Measurements from ENCODE around the gene MRPS6.

MRPS6 gene

DNA sequence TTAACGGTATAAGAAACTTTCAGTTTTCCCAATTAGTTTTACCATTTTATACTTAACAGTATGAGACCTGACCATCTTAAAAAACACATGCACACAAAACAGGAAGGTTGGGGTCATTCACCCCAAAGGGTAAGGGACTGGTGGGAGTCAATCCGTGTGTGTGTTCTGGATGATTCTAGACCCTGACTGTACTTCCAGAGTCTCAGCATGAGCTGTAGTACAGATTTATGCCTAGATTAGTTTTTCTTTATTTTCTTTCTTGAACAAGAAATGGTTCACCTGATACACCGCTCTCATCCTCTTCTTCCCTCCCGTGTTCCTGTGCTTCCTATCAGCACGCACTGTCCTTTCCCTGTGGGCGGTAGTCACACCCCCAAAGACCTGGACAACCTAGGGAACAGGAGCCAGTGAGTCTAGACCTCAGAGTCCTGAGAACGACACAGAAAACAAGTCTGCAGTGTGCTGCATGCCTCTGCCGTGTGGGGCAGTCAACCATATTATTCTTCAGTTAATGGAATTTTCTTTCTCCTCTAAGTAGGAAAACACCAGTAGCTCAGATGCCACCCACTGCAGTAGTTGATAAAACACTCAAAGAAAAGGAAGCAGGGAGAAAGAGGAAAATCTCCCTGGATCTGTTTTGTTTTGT lies 38.9 kb upstream of the MRPS6 start:
- in situ Hi-C loops (cut with HindIII; ENCODE audit: low sequenced_read_pairs) = no loop called here
- TF ChIP-seq, protein P1, sequence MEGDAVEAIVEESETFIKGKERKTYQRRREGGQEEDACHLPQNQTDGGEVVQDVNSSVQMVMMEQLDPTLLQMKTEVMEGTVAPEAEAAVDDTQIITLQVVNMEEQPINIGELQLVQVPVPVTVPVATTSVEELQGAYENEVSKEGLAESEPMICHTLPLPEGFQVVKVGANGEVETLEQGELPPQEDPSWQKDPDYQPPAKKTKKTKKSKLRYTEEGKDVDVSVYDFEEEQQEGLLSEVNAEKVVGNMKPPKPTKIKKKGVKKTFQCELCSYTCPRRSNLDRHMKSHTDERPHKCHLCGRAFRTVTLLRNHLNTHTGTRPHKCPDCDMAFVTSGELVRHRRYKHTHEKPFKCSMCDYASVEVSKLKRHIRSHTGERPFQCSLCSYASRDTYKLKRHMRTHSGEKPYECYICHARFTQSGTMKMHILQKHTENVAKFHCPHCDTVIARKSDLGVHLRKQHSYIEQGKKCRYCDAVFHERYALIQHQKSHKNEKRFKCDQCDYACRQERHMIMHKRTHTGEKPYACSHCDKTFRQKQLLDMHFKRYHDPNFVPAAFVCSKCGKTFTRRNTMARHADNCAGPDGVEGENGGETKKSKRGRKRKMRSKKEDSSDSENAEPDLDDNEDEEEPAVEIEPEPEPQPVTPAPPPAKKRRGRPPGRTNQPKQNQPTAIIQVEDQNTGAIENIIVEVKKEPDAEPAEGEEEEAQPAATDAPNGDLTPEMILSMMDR (IDR thresholded peaks at IDR 0.05; ENCODE audit: low read depth, low read length) = no peak
- no peak for DNase-seq (ENCODE audit: low read depth, low spot score)
- no peak overlapping the region for H3K4me3 ChIP-seq (ENCODE audit: low read depth, low read length)

DNA sequence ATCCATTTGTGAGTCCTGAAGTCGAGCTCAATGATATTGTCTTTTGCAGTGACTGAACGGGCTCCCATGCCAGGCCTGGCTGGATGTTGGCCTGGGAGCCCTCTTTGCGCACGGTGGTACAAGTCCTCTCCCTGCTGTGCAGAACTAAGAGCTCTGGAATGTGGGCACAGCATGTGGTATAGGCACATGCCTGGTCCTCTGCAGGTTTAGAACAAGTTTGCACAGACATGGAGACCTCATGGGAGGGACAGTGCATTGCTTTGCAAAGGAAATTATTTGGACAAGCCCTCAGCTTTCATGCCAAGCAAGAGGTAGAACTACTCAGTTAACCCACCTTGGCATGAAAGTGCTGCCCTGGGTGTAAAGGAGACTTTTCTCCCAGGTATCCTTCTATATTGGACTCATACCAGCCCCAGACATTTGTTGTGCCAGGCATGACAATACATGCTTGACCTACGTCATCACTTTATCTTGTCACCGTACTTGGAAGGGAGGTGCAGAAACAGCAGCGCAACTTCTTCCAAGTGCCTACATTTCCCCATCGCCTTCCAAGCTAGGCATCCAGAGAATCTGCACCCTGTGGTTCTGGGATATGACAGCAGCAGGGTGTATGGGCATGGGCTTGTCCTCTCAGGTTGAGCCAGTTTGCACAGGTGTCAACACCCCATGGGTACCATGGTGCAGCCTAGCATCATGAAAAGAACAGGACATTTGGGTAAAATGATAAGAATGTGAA lies 37.6 kb upstream of the MRPS6 start:
- H3K4me3 ChIP-seq (ENCODE audit: low read depth, low read length) = no peak overlapping the region
- in situ Hi-C loops (cut with HindIII; ENCODE audit: low sequenced_read_pairs) = no loop called here
- no peak for DNase-seq (ENCODE audit: low read depth, low spot score)
- TF ChIP-seq, protein P1 (IDR thresholded peaks at IDR 0.05; ENCODE audit: low read depth, low read length) = no peak

DNA sequence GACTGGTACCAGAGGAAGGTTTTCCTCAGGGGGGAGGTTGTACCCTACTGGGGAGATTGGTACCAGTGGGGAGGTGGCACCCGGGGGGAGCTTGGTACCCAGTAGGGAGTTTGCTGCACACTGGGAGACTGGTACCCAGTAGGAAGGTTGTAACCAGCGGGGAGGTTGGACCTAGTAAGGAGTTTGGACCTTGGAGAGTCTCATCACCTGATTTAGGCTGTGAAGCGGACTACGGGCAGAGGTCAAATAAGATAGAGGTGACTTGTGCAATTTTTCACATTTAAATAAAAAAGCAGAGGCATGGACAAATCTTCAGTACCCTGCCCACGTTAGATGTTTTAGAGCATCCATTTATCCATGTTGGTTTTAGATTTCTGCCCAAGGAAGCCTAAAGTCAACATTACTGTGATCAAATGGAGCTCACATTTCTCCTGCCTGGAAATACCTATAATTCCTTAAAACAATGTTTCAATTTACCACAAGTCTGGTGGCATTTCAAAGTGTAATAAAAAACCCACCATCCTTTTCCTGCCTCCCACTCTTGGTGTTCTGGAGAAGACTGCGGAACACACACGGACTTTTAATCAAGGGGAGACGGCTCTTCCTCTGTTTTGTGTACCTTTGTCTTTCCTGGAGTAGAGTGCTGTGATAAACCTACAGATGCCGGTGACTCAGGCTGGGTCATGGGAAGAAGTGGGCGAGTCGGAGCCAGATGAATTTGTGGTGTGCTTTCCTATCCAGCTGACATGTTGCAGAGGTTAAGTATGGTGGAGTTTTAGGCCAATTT lies 36.2 kb upstream of the MRPS6 start:
- TF ChIP-seq, protein P1 (IDR thresholded peaks at IDR 0.05; ENCODE audit: low read depth, low read length) = no peak
- H3K4me3 ChIP-seq (ENCODE audit: low read depth, low read length) = no peak overlapping the region
- in situ Hi-C loops (cut with HindIII; ENCODE audit: low sequenced_read_pairs) = no loop called here
- DNase-seq (ENCODE audit: low read depth, low spot score) = peak; percentile 70

DNA sequence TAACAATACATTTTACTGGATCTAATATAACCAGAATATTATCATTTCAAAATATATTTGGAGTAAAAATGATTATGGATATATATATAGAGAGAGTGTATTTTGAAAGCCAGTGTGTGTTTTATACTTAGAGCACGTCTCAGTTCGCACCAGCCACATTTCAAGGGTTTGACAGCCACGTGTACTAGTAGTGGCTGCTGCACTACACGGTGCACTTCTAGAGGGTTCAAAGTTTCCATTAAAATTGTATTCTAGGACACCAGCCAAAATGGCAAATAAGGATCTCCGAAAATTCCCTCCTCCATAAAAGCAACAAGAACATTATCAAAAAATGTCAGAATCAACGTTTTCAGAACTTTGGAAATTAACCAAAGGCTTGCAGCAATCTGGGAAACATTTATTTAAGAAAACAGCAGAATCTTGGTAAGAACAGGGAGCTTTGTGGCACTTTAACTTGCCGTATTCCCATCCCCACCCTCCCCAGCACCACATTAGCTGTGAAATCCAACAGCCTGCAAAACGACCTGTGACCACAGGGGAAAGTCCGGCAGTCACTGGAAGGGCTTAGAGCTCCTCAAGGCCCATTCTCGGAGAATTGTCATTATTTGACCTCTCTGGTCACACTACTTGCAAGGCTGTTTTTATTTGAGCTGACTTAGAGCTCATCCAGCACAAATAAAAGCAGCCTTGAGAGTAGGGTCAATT lies 33.5 kb upstream of the MRPS6 start:
- in situ Hi-C loops (cut with HindIII; ENCODE audit: low sequenced_read_pairs) = no loop called here
- DNase-seq (ENCODE audit: low read depth, low spot score) = no peak
- H3K4me3 ChIP-seq (ENCODE audit: low read depth, low read length) = no peak overlapping the region
- TF ChIP-seq, protein P1 (IDR thresholded peaks at IDR 0.05; ENCODE audit: low read depth, low read length) = peak; percentile 4

DNA sequence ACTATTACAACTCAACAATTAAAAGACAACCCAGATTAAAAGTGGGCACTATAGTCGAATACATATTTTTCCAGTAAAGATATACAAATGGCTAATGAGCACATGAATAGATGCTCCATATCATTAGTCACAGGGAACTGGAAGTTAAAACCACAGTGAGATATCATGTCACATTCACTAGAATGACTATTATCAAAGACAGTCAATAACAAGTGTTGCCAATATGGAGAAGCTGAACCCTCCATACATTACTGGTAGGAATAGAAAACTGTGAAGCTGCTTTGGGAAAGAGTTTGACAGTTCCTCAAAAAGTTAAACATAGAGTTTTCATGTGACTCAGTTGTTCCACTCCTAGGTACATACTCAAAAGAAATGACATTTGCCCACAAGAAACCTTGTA lies 30.6 kb upstream of the MRPS6 start:
- in situ Hi-C loops (cut with HindIII; ENCODE audit: low sequenced_read_pairs) = no loop called here
- DNase-seq (ENCODE audit: low read depth, low spot score) = no peak
- TF ChIP-seq, protein P1 (IDR thresholded peaks at IDR 0.05; ENCODE audit: low read depth, low read length) = no peak
- no peak overlapping the region for H3K4me3 ChIP-seq (ENCODE audit: low read depth, low read length)

DNA sequence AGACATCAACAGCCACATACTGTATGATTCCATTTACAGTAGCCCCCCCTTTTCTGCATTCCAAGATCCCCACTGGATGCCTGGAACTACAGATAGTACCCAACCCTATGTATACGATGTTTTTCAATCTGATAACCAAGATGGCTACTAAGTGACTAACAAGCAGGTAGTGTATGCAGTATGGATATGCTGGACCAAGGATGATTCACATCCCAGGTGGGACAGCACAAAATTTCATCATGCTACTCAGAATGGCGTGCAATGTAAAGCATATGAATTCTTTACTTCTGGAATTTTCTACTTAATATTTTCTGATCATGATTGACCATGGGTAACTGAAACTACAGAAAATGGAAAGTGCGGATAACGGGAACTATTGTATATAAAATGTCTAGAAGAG lies 30.0 kb upstream of the MRPS6 start:
- TF ChIP-seq, protein P1 (IDR thresholded peaks at IDR 0.05; ENCODE audit: low read depth, low read length) = no peak
- DNase-seq (ENCODE audit: low read depth, low spot score) = no peak
- H3K4me3 ChIP-seq (ENCODE audit: low read depth, low read length) = no peak overlapping the region
- in situ Hi-C loops (cut with HindIII; ENCODE audit: low sequenced_read_pairs) = no loop called here
